Left renal pelvis (tissue), 4 donors: ENCODE results near the gene PPP1R15B. TPM values are rescaled to one million over a fixed set of nuclear protein-coding genes. Genes with fewer than 3 reads are reported as not detected.
A peak's percentile ranks its signal among the peaks of the same experiment; 100 is the strongest.
"Not testable (repeated sequence)": the region's sequence is repeated elsewhere in the genome, so short reads cannot be mapped to it uniquely, and the experiment has no call there.

ENCODE experiments used
- DNase-seq, 4 donors: peaks; one replicate each; pipeline ENCODE4 v3.0.0-alpha.2; 2013; ENCODE audit warnings: low read depth in 4 of 4, low spot score in 3 of 4
- polyA plus RNA-seq, 4 donors: library from polyadenylated mRNA; unstranded; fragments of 120-200 nt; gene quantifications; one replicate each; pipeline ENCODE4 v1.2.1, GENCODE V29; 2013; ENCODE audit not compliant: insufficient read length in 4 of 4

PPP1R15B gene
- polyA plus RNA-seq, 4 donors, result 41.0 to 85.0 (median 43.3) TPM

DNA sequence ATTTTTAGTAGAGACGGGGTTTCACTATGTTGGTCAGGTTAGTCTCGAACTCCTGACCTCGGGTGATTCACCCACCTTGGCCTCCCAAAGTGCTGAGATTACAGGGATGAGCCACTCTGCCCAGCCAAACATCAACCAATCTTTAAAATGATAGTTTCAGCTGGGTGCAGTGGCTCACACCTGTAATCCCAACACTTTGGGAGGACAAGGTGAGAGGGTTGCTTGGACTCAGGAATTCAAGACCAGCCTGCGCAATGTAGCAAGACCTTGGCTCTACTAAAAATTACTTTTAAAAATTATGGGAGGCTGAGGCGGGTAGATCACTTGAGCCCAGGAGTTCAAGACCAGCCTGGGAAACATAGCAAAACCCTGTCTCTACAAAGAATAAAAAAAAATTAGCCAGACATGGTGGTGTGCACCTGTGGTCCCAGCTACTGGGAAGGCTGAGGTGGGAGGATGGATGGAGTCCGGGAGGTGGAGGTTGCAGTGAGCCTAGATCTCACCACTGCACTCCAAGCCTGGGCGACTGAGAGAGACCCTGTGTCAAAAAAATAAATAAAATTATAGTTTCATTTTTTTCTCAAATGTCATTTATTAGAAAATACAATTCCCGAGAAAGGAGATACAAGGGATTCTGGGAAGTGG lies 10.6 kb upstream of the PPP1R15B start:
- not testable (repeated sequence) for DNase-seq

DNA sequence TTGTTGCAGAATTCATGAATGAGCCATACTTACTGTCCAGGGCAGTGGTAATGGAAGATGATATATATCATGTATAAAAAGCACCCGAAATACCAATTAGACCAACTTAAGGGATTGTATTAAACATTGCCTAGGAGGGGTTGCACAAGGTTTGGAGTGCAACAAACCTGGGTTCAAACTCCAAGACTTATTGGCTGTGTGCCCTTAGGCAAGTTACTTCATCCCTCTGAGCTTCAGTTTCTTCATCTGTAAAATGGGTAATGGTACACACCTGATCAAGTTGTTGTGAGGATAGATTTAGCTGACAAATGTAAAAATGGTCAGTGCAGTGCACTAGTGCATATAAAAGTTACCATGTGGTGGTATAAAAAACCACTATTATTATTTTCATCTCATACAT lies 9.8 kb upstream of the PPP1R15B start:
- DNase-seq, result no peak

DNA sequence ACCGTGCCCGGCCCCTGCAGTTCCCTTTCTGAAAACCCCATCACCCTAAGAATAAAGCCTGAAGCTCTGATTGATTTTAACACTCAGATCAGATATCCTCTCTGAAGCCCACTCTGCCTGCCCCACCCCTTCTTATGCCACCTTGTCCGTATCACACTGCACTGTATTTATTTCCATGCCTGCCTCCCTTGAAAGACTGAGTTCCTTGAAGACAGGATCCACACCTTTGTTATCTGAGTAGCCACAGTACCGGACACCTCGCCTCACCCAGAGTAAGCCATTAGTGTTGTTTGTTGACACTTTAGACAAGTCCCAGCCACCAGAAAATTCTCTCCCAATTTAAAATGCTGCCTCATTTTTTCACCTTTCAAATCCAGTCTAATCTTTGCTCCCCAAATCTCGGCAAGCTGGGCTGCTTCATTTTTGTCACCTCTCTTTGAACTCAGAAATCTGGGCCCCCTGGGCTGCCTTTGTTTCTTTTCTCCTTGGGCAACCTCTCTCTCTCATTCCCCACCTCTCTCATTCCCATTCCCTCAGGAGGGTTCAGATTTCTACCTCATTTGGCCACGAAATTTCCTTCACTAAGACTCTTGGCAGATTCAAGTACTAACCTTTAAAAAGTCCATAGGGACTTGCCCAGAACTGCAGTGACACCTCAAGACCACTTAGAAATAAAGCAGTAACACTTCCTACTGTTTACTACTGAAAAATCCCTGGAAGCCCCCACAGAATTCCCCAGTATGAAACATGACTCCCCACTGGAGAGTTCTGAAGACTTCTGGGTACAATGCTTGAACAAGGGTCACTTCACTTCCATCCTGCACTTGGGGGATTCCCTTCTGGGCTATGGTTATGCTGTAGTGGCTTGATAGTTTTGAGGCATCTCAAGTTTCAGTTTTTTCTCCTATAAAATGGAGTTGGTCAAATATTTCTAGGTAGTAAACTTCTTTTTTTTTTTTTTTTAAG lies 8.7 kb upstream of the PPP1R15B start:
- DNase-seq, result no peak

DNA sequence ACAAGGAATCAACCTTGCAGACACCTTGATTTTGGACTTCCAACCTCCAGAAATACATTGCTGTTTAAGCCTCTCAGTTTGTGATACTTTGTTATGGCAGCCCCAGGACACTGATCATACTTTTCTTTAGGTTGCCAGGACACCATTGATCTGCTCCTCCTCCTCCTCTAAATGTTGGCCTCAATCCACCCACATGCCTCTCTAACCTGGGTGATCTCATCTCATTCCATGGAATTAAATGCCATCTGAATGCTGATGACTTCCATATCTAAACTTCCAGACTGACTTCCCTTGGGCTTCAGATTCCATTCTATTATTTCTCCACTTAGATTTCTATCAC lies 7.4 kb upstream of the PPP1R15B start:
- DNase-seq, result no peak

DNA sequence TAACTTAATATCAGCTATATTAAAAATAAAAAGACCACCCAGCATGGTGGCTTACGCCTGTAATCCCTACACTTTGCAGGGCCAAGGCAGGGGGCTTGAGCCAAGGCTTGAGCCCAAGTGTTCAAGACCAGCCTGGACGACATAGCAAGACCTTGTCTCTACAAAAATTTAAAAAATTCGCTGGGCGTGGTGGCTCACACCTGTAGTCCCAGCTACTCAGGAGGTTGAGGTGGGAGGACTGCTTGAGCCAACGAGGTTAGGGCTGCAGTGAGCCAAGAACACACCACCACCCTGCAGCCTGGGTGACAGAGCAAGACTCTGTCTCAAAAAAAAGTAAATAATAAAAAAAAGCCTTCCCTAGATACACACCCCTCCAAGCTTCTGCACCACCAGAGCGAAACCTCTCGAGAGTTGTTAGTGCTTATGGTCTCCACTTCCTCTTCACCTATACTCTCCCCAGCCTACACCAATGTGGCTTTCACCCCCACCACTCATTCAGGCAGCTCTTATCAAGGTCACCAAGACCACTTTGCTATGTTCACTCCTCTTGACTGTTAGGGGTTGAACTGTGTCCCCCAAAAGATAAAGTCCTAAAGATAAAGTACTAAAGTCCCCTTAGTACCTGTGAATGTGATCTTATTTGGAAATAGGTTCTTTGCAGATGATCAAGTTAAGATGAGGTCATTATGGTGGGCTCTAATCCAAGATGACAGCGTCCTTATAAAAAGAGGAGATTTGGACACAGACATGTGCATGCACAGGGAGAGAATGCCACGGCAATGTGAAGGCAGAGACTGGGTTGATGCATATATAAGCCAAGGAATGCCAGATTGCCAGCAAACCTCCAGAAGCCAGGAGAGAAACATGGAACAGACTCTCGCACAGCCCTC lies 6.8 kb upstream of the PPP1R15B start:
- no peak for DNase-seq

DNA sequence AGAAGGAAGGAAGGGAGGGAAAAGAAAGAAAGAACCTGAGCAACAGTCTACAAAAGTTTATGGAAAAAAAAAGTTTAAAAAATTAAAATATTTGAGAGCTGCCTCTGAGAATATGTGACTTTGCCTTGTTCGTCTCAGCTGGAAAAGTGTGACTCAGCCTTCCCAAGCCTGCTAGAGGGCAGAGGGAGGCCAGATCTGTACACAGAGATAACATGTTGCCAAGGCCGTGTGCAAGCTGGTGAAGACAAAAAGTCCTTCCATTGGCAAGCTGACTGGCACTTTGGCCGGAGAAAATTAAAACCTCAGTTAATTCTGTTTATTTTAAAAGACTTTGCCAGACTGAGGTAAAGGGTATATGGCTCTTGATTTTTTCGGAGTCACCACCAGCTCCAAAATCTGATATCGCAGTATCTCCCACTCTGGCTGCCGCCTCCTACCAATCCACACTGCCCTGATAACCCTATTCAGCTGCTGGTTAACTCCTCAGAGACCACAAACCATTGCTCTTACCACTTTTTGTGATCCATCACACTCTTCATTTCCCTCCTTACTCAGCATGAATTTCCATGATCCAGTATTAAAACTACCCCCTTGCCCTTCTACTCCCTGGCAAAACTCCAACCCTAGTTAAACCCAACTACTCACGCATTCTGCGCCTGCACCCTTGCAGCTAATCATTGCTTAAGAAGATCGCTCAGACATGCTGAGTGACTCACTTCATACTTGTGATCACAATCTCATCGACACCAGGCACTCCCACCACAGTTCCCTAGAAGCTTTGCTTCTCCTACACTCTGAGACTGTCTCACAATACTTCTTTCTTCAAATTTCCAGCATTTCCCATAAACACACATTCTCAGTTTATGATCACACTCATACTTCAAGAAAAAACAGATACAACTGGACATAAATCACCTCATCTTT lies 5.7 kb upstream of the PPP1R15B start:
- no peak for DNase-seq

DNA sequence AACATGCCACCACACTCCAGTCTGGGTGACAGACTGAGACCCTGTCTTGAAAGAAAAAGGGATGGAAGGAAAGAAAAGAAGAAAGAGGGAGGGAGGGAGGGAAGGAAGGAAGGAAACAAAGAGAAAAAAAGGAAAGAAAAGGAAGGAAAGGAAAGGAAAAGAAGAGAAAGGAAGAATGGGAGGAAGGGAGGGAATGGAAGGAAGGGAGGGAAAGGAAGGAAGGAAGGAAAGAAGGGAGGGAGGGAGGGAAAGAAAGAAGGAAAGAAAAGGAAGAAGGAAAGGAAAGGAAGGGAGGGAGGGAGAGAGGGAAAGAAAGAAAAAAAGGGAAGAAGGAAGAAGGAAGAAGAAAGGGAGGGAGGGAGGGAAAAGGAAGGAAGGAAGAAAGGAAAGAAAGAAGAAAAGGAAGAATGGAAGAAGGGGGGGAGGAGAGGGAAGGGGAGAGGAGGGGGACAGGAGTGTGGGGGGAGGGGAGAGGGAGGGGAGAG lies 5.0 kb upstream of the PPP1R15B start:
- no peak for DNase-seq

DNA sequence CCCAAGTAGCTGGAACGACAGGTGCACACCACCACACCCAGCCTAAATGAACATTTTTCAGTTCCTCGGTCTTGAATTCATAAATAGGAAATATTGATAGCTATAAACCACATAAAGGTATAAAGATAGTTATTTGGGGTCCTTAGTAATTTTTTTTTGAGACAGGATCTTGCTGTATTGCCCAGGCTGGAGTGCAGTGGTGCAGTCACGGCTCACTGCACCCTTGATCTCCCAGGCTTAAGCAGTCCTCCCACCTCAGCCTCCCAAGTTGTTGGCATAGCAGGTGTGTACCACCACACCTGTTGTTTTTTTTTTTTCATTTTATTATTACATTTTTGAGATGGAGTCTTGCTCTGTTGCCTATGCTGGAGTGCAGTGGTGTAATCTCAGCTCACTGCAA lies 3.7 kb upstream of the PPP1R15B start:
- DNase-seq, result no peak

DNA sequence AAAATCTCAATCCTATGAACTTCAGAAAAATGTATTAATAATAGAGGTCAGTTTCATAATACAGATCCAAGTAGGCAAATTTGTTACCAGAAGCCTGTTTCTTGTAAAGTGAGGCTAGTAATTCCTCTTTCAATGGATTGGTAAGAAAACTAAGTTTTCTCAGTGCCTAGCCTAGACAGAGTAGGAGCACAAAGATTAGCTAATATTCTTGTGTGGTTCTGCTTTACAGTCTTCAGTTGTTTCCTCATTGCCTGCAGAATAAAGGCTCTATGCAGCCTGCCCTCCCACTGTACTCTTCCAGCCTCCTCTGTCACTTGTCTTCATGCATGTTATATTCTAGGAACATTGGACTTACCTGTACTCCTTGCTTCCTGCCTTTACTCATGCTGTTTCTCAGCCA lies 2.4 kb upstream of the PPP1R15B start:
- DNase-seq, result no peak

DNA sequence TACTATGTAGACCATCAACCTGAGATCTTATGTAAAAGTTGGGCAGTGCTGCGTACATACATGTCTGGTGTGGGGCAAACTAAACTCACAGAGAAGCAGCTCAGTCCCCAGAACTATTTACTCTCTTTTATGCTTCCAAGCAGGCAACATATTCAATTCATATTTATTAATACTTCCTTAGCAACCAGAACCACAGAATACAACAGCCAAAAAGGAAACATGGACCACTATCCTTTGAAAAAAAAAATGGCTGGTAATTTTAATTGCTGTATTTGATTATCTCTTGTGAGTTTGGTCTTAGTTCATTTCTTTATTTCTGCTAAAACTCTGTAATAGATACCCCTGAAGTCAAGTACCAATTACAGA lies 1.5 kb upstream of the PPP1R15B start:
- no peak for DNase-seq

DNA sequence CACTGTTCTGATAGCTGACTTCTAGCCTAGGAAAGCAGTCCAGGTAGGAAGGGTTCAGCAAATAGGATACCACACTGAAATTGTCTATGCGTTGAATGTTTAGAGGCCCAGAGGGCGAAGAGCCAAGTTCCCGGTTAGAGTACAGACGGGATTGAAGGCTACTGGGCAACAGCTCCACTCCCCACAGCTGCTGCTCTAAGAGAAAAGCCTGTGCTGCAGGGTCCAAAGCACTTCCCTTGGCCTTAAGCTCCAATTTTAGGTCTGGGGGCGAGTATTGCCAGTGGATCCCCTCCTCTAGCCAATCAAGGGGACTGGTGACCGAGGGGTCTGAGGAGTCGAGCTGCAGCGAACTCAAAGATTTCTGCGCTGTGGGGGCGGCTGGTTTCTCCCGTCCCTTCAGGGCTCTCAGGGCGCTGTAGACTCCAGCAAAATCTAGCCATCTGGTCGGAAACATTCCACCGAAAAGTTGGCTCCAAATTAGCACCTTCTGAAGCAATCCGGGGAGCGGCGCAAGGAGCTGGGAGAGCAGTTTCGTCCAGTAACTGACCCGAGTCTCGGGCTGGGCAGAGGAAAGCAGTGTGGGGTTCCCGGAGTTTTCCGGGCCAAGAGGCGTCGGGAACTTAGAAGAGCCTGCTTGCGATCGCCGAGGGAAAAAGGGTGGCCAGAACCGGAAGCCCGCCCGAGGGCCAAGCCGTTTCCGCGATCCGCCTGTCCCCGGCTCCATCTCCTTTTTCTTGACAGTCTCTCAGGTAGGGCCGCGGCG lies 748 bp downstream of the PPP1R15B start:
- peak in 1 of 4 donors; percentile 35 for DNase-seq

DNA sequence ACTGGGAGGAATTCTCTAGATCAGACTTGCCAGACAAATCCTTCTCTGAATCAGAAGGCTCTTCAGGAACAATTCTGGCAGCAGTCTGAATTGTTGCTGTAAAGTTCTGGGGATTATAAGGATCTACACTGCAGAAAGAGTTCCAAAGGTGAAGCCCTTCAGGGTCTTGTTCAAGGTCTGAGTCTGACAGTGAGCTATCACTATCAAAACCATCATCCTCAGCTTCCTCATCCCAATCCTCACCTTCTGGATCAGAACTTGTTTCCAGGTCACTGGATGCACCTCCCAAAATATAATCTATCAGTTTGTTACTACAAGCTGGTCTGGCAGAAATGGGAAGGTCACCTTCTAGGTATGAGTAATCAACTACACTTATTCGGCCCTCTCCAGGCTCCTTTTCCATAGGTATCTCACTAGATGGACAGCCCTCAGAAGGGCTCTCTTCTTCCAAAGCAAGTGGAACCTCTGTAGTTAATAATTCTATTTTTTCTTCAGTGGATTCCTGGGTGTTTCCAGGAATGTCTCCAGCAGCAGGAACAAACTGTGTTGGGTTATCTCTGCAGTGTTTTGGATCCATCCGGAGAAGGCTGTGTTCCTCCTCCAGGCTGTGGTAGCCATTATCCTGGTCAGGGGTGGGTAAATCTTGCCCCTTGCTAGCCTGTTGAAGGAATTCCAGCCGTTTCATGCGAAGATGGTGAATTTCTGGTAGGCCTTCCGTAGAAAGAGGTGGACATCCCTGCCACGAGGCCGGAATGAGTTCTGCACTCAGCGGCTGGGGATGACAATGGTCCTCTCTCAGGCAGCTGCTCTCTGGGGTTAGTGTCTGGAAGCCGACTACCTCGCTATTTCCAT lies 1.6 kb downstream of the PPP1R15B start:
- no peak for DNase-seq

DNA sequence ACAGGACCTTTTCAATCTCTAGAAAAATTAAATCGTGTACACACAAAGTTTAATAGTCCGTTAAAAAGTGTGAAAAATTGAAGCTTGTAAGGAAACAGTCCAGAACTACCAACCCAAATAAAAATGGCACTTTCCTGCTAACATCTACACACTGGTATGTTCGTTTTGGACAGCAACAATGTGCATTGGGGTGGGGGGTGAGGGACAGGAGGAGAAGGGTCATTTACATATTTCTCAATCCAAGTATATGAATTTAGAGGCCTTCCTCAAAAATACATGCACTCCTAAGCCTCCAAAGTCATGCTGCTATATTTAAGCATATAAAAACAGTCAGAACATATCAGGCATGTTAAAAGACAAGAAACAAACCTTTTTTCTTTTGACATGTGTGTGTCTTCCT lies 2.5 kb downstream of the PPP1R15B start:
- DNase-seq, result no peak

DNA sequence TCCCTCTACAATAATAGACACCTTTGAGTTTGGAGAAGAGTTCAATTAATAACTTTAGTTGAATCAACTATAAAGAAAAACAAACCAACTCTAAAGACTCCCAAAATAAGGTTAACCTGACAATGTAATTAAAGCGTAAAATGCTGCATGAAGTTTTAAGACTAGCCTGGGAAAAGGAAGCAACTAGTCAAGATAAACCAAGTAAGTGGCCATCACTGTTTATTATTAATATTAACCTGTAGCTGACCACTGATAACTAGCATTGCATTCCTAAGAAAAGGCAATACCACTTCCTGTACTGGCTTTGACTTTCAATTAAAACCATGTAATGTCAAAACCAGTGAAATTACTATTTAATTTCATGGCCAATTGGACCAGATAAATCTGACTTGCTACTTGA lies 3.0 kb downstream of the PPP1R15B start:
- DNase-seq, result no peak

DNA sequence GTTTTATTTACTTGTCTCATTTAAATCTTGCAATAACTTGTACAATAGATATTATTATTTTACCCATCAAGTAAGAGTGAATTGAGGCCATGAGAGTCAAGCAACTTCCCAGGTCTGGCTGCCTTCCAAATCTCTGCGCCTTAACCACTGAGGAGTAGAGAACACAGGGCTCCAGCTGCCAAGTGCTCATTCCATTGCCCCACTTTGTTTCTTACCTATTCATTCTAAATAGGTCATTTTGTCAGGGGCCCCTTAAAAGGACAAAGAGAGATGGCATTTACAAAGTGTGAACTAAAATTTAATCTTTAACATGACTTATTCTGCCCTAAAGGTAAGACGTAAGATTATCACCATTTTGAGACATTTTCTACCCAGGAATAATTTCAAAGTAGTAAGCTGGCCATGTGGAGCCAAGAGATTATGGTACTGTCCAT lies 3.5 kb downstream of the PPP1R15B start:
- no peak for DNase-seq

DNA sequence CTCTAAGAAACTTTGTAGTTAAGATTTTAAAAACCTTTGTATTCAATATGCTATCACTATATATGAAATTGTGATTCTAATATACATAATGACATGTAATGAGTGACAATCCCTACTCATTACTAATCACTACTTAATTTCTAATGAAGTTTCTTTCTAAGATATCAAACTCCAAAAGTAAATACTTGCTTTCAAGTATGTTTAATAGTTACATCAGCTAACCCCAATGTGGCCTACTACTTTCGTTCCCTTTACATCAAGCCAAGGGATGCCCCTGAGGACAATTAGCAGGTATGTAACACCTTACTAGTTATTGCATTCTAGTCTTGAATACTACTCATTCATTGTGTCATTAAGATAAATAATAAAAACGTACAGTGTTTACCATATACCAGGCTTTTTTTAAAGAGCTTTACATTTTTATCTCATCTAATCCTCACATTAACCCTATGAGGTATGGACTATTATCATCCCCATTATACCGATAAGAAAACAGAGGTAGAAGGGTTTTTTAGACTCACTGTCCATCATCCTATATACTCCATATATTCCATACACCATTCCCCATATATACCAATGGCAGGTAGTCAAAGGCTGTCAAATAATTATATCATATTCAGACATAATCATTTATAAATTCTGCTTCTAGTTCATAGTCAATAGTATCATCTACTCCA lies 4.2 kb downstream of the PPP1R15B start:
- no peak for DNase-seq

DNA sequence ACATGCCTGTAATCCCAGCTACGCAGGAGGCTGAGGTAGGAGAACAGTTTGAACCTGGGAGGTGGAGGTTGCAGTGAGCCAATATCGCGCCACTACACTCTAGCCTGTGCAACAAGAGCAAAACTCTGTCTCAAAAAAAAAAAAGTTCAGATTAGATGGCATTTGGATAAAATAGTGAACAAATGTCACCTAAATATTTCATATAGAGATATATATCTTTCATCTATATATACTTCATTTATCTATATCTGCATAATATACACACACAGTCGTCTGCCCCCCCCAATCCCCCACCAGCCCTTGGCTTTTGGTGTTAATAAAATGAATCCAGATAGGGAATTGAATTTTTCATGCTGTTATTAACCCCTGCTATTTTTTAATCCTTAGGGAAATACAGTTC lies 5.0 kb downstream of the PPP1R15B start:
- no peak for DNase-seq

DNA sequence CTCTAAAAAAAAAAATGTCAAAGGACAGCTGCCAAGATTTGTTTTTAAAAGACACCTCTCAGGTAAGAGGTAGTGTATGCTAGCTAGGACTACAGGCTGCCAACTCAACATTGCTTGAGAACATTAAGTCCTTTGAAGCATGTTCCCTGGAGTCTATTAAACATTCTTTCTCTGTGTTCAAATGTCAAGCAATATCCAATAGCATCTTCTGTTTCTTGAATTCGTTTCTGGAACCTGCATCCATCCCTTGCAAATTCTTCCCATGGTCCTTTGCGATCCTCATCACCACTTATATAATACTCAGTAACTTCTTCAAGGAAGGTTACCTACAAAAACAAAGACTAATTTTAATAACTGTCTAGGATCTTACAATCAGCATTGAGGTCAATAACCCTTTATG lies 5.6 kb downstream of the PPP1R15B start:
- no peak for DNase-seq
